CD4-positive, alpha-beta T cell (primary cell): ENCODE results near the gene CAMKK2. TPM values are rescaled to one million over a fixed set of nuclear protein-coding genes. Genes with fewer than 3 reads are reported as not detected.
"Not testable (repeated sequence)": the region's sequence is repeated elsewhere in the genome, so short reads cannot be mapped to it uniquely, and the experiment has no call there.

ENCODE experiments used
- ATAC-seq: fragments of 200-7000 bp; cut with Tn5 transposase; one replicate; pipeline ENCODE4 v1.10.0; 2022; ENCODE audit warnings: mild to moderate bottlenecking; ENCODE audit not compliant: poor library complexity
- CTCF ChIA-PET: fragments of 350-600 bp; sonication (Branson Sonifier 250); formaldehyde crosslinking; loops from one replicate; lab custom pipeline; 2021; ENCODE audit warnings: antibody characterized with exemption, inconsistent platforms; lab: Charles Lee
- POLR2A ChIA-PET: fragments of 350-600 bp; sonication (Branson Sonifier 250); formaldehyde crosslinking; loops from one replicate; lab custom pipeline; 2021; ENCODE audit warnings: antibody characterized with exemption, inconsistent platforms; lab: Charles Lee
- DNase-seq, 14 experiments: peaks; one replicate each; pipeline ENCODE4 v3.0.0-alpha.2; 2013 to 2020; ENCODE audit warnings: mixed read lengths in 2 of 14
- H3K27ac ChIP-seq, 2 donors: one replicate each; pipeline versions ENCODE4 v1.5.1 to v1.7.0; 2013; ENCODE audit warnings: low read length in 2 of 2, low read depth in 1 of 2, mild to moderate bottlenecking in 1 of 2
- H3K27me3 ChIP-seq, 2 experiments: 1 replicate in 1 of 2; 2 replicates in 1 of 2; pipeline versions ENCODE4 v1.6.1 to v1.7.0; 2013; ENCODE audit warnings: low read length in 2 of 2, control low read depth in 1 of 2, mild to moderate bottlenecking in 1 of 2, moderate library complexity in 1 of 2; ENCODE audit not compliant: insufficient read depth in 2 of 2, control insufficient read depth in 1 of 2
- H3K36me3 ChIP-seq: one replicate; pipeline ENCODE4 v1.6.1; 2013; ENCODE audit warnings: low read length, control low read depth; ENCODE audit not compliant: insufficient read depth
- H3K4me1 ChIP-seq: one replicate; pipeline ENCODE4 v1.6.1; 2013; ENCODE audit warnings: low read length, control low read depth; ENCODE audit not compliant: insufficient read depth
- H3K4me3 ChIP-seq: one replicate; pipeline ENCODE4 v1.5.1; 2013; ENCODE audit warnings: mild to moderate bottlenecking, low read length, moderate library complexity
- H3K9me3 ChIP-seq, 2 experiments: 1 replicate in 1 of 2; 2 replicates in 1 of 2; pipeline versions ENCODE4 v1.6.1 to v1.7.0; 2013; ENCODE audit warnings: low read length in 2 of 2, mild to moderate bottlenecking in 2 of 2, control low read depth in 1 of 2, moderate library complexity in 1 of 2; ENCODE audit not compliant: control insufficient read depth in 1 of 2, insufficient read depth in 1 of 2
- H3K27ac Mint-ChIP-seq: one replicate; pipeline ENCODE4 v1.8.0; 2020; ENCODE audit warnings: mixed read lengths
- H3K27me3 Mint-ChIP-seq: one replicate; pipeline ENCODE4 v1.8.0; 2021; ENCODE audit warnings: mixed read lengths
- H3K36me3 Mint-ChIP-seq: one replicate; pipeline ENCODE4 v1.8.0; 2021; ENCODE audit warnings: low read depth, mixed read lengths
- H3K4me1 Mint-ChIP-seq: one replicate; pipeline ENCODE4 v1.8.0; 2021; ENCODE audit warnings: low read depth, mixed read lengths
- H3K4me3 Mint-ChIP-seq: one replicate; pipeline ENCODE4 v1.8.0; 2020; ENCODE audit warnings: mild to moderate bottlenecking, mixed read lengths
- H3K9me3 Mint-ChIP-seq: one replicate; pipeline ENCODE4 v1.8.0; 2020; ENCODE audit warnings: mixed read lengths
- intact Hi-C, 2 experiments: fragments of 100-400 bp; cut with DNase I in 1 of 2; cut with micrococcal nuclease in 1 of 2; formaldehyde crosslinking; loops; one replicate each; pipeline versions ENCODE4 v1.15.1 to v1.9.0; 2023 to 2025; cut with DNase I, micrococcal nuclease
- total RNA-seq, 174 experiments: library from RNA in 2 of 174; stranded (reverse) in 2 of 174; gene quantifications; one replicate each; pipeline ENCODE4 v1.2.3 and lab custom pipeline; 2021 to 2026
- TF ChIP-seq, protein P1 (sequence below): fragments of 200-600 bp; IDR thresholded peaks from one replicate; pipeline ENCODE4 v1.8.0; 2022; ENCODE audit warnings: antibody characterized with exemption, mild to moderate bottlenecking

Gene CAMKK2
- total RNA-seq, 2 experiments from 2014 or later: 6.7 to 6.8 TPM

DNA sequence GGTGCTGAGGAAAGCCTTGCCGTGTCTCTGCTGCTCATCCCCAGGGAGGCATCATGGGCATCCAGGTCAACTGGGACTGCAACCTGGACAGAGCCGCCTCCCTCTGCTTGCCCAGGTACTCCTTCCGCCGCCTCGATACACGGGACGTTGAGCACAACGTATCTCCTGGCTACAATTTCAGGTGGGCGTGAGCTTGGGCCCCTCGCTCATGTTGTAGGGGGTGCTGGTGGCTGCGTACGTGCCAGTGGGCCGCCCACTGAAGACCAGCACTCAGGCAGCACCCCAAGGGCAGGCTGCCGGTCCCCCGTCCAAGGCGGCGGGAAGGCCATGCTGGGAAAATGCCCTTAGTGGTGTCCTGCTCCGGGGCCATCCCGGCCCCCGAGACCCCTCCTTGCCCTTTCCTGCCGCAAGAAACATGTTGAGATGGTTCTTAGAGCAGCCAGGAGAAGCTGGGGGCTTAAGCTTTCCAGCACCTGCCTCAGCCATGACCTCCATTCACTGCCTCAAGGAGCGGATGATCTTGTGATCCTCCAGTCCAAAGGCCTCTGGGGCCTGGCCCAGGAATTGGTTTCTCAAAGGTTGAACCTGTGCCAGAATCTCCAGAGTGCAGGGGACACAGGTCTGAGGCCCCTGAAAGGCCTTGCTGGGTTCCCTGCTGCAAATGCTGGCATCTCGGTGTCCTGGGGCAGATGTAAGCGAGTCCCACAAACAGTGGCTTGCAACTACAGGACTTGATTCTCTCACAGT is 67.4 kb downstream of the CAMKK2 start:
- intact Hi-C loops: loop anchor here in 1 of 2 experiments (10.0 kb wide), 1 partner anchor 114 kb away; no protein-coding TSS in a partner anchor
- H3K27me3 Mint-ChIP-seq: no peaks in the 10 kb centered on the region
- H3K4me3 ChIP-seq: no peak overlapping the region
- H3K4me1 ChIP-seq: peaks cover 51% of the 10 kb centered on the region
- TF ChIP-seq, protein P1, sequence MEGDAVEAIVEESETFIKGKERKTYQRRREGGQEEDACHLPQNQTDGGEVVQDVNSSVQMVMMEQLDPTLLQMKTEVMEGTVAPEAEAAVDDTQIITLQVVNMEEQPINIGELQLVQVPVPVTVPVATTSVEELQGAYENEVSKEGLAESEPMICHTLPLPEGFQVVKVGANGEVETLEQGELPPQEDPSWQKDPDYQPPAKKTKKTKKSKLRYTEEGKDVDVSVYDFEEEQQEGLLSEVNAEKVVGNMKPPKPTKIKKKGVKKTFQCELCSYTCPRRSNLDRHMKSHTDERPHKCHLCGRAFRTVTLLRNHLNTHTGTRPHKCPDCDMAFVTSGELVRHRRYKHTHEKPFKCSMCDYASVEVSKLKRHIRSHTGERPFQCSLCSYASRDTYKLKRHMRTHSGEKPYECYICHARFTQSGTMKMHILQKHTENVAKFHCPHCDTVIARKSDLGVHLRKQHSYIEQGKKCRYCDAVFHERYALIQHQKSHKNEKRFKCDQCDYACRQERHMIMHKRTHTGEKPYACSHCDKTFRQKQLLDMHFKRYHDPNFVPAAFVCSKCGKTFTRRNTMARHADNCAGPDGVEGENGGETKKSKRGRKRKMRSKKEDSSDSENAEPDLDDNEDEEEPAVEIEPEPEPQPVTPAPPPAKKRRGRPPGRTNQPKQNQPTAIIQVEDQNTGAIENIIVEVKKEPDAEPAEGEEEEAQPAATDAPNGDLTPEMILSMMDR: no peak
- H3K27ac Mint-ChIP-seq: peak overlapping the region; percentile 9
- ATAC-seq: no peak
- peaks cover 53% of the 10 kb centered on the region for H3K36me3 Mint-ChIP-seq
- ChIA-PET CTCF (interaction anchor here (0.9 kb wide), 1 partner anchor 16 kb away, joined by 6 read pairs; no protein-coding TSS in a partner anchor), POLR2A (no interaction called here)
- H3K4me1 Mint-ChIP-seq: peaks cover 33% of the 10 kb centered on the region
- H3K4me3 Mint-ChIP-seq: no peak overlapping the region
- H3K9me3 ChIP-seq: no peaks in the 10 kb centered on the region
- H3K27me3 ChIP-seq: no peaks in the 10 kb centered on the region
- no peak for DNase-seq
- H3K9me3 Mint-ChIP-seq: no peaks in the 10 kb centered on the region
- no peak overlapping the region for H3K27ac ChIP-seq
- H3K36me3 ChIP-seq: peaks cover 50% of the 10 kb centered on the region

GRCh38 chr12:121227294-121227693 is 69.2 kb downstream of the CAMKK2 start:
- H3K27ac Mint-ChIP-seq: peak overlapping the region; percentile 88
- H3K4me3 Mint-ChIP-seq: no peak overlapping the region
- TF ChIP-seq, protein P1: no peak
- H3K4me1 Mint-ChIP-seq: peaks cover 48% of the 10 kb centered on the region
- DNase-seq (no peak), ATAC-seq (no peak)
- POLR2A ChIA-PET: interaction anchor here (0.8 kb wide), 1 partner anchor 9 kb away, joined by 6 read pairs; no protein-coding TSS in a partner anchor
- H3K27me3 Mint-ChIP-seq: no peaks in the 10 kb centered on the region
- intact Hi-C loops: loop anchor here in 1 of 2 experiments (10.0 kb wide), 1 partner anchor 112 kb away; no protein-coding TSS in a partner anchor
- H3K4me1 ChIP-seq: peaks cover 68% of the 10 kb centered on the region
- no peaks in the 10 kb centered on the region for H3K27me3 ChIP-seq
- no peak overlapping the region for H3K4me3 ChIP-seq
- CTCF ChIA-PET: no interaction called here
- peaks cover 50% of the 10 kb centered on the region for H3K36me3 Mint-ChIP-seq
- H3K9me3 ChIP-seq: no peaks in the 10 kb centered on the region
- H3K27ac ChIP-seq: peak overlapping the region in 1 of 2 donors; percentile 9
- peaks cover 38% of the 10 kb centered on the region for H3K36me3 ChIP-seq
- no peaks in the 10 kb centered on the region for H3K9me3 Mint-ChIP-seq

DNA sequence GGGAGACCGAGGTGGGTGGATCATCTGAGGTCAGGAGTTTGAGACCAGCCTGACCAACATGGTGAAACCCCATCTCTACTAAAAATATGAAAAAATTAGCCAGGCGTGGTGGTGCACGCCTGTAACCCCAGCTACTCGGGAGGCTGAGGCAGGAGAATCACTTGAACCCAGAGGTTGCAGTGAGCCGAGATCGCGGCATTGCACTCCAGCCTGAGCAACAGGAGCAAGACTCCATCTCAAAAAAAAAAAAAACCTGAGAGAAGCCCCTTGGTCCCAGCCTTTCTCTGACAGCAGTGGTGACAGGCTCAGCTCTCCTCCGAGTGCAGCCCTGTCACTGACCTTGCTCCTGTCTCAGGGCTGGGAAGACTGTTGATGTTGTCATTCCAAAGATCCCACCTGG is 69.6 kb downstream of the CAMKK2 start:
- H3K4me1 Mint-ChIP-seq: peaks cover 48% of the 10 kb centered on the region
- CTCF ChIA-PET, DNase-seq, H3K4me3 Mint-ChIP-seq, ATAC-seq, H3K9me3 Mint-ChIP-seq, H3K9me3 ChIP-seq, H3K27me3 ChIP-seq, H3K4me3 ChIP-seq, H3K27me3 Mint-ChIP-seq: not testable (repeated sequence)
- peaks cover 36% of the 10 kb centered on the region for H3K36me3 ChIP-seq
- peak overlapping the region; percentile 88 for H3K27ac Mint-ChIP-seq
- peak overlapping the region in 1 of 2 donors; percentile 9 for H3K27ac ChIP-seq
- POLR2A ChIA-PET: interaction anchor here (0.8 kb wide), 1 partner anchor 9 kb away, joined by 6 read pairs; no protein-coding TSS in a partner anchor
- peaks cover 71% of the 10 kb centered on the region for H3K4me1 ChIP-seq
- intact Hi-C loops: loop anchor here in 1 of 2 experiments (10.0 kb wide), 1 partner anchor 112 kb away; no protein-coding TSS in a partner anchor
- H3K36me3 Mint-ChIP-seq: peaks cover 48% of the 10 kb centered on the region
